GM12891 (cell line): Measurements from ENCODE around the gene FOXL1.

ENCODE experiments used
- DNase-seq: peaks from one replicate; pipeline ENCODE4 v3.0.0; 2011; ENCODE audit warnings: low spot score; ENCODE audit not compliant: insufficient read length
- FAIRE-seq: peaks from 2 replicates; lab custom pipeline; 2011; peaks lifted over from hg19 to GRCh38; lab: Jason Lieb, UNC
- PAX5 ChIP-seq: IDR thresholded peaks from 2 replicates; pipeline ENCODE4 v1.6.1; 2011; ENCODE audit warnings: low read length, moderate library complexity, mild to moderate bottlenecking; ENCODE audit not compliant: insufficient read depth, severe bottlenecking
- POLR2A ChIP-seq: IDR thresholded peaks from 2 replicates; pipeline ENCODE4 v1.6.1; 2011; ENCODE audit warnings: low read depth, low read length, control low read depth
- POLR2AphosphoS5 ChIP-seq: IDR thresholded peaks from 2 replicates; pipeline ENCODE4 v1.6.1; 2011; ENCODE audit warnings: low read depth, low read length, control low read depth
- POU2F2 ChIP-seq: IDR thresholded peaks from 2 replicates; pipeline ENCODE4 v1.6.1; 2011; ENCODE audit warnings: low read depth, mild to moderate bottlenecking, control low read depth, low read length, moderate library complexity
- SPI1 ChIP-seq: IDR thresholded peaks from 2 replicates; pipeline ENCODE4 v1.6.1; 2011; ENCODE audit warnings: low read depth, low read length, control low read depth
- TAF1 ChIP-seq: IDR thresholded peaks from 2 replicates; pipeline ENCODE4 v1.6.1; 2011; ENCODE audit warnings: low read depth, low read length, control low read depth

The FOXL1 gene

DNA sequence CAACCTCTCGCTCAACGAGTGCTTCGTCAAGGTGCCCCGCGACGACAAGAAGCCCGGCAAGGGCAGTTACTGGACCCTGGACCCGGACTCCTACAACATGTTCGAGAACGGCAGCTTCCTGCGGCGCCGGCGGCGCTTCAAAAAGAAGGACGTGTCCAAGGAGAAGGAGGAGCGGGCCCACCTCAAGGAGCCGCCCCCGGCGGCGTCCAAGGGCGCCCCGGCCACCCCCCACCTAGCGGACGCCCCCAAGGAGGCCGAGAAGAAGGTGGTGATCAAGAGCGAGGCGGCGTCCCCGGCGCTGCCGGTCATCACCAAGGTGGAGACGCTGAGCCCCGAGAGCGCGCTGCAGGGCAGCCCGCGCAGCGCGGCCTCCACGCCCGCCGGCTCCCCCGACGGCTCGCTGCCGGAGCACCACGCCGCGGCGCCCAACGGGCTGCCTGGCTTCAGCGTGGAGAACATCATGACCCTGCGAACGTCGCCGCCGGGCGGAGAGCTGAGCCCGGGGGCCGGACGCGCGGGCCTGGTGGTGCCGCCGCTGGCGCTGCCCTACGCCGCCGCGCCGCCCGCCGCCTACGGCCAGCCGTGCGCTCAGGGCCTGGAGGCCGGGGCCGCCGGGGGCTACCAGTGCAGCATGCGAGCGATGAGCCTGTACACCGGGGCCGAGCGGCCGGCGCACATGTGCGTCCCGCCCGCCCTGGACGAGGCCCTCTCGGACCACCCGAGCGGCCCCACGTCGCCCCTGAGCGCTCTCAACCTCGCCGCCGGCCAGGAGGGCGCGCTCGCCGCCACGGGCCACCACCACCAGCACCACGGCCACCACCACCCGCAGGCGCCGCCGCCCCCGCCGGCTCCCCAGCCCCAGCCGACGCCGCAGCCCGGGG is 10.4 kb upstream of the FOXL1 start:
- DNase-seq, result no peak
- no peak for TF ChIP-seq POLR2AphosphoS5
- TF ChIP-seq TAF1, result no peak
- no peak for TF ChIP-seq POLR2A
- TF ChIP-seq PAX5, result no peak
- no peak for TF ChIP-seq POU2F2
- TF ChIP-seq SPI1, result no peak
- no peak for FAIRE-seq

DNA sequence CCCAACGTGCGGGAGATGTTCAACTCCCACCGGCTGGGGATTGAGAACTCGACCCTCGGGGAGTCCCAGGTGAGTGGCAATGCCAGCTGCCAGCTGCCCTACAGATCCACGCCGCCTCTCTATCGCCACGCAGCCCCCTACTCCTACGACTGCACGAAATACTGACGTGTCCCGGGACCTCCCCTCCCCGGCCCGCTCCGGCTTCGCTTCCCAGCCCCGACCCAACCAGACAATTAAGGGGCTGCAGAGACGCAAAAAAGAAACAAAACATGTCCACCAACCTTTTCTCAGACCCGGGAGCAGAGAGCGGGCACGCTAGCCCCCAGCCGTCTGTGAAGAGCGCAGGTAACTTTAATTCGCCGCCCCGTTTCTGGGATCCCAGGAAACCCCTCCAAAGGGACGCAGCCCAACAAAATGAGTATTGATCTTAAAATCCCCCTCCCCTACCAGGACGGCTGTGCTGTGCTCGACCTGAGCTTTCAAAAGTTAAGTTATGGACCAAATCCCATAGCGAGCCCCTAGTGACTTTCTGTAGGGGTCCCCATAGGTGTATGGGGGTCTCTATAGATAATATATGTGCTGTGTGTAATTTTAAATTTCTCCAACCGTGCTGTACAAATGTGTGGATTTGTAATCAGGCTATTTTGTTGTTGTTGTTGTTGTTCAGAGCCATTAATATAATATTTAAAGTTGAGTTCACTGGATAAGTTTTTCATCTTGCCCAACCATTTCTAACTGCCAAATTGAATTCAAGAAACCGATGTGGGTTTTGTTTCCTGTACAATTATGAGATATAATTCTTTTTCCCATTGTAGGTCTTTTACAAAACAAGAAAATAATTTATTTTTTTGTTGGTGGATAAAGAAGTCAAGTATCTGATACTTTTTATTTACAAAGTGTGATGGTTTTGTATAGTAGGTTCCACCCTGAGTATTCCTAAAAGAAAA is 9.4 kb upstream of the FOXL1 start:
- TF ChIP-seq TAF1, result no peak
- no peak for TF ChIP-seq PAX5
- TF ChIP-seq POU2F2, result no peak
- TF ChIP-seq POLR2A, result no peak
- TF ChIP-seq SPI1, result no peak
- TF ChIP-seq POLR2AphosphoS5, result no peak
- FAIRE-seq (no peak), DNase-seq (no peak)

DNA sequence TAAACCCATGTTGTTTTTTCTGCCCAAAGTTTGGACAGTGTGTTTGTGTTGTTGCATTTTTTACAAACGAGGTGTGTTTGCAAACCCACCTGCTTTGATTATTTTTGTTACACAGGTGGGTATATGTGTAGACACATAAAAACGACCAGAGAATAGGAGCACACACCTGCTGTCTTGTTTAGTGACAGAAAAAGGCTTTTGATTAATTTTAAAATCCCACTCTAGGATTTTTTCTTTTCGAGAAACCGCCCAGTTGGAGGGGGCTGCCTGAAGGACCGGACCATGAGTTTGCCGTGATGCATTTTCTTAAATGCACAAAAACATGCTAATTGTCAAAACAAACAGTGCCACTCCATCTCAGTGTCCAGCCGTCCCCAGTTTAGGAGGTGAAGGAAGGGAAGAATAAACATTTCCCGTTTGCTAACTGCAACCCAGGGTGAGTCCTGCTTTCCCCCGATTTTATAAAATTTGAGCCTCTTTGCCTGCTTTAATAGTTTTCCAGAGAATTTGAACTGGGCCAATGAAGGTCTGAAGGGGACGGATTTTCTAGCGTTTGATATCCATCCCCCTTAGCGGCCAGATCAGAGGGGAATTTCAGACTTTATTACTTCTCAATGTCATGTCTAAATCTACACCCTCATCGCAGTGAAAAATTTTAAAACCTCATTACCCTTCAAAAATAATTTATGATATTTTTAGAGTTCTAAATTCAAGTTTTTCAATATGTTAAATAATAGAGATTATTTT is 8.5 kb upstream of the FOXL1 start:
- DNase-seq (no peak), FAIRE-seq (no peak)
- TF ChIP-seq POU2F2, result no peak
- TF ChIP-seq TAF1, result no peak
- no peak for TF ChIP-seq SPI1
- no peak for TF ChIP-seq POLR2A
- TF ChIP-seq POLR2AphosphoS5, result no peak
- no peak for TF ChIP-seq PAX5

DNA sequence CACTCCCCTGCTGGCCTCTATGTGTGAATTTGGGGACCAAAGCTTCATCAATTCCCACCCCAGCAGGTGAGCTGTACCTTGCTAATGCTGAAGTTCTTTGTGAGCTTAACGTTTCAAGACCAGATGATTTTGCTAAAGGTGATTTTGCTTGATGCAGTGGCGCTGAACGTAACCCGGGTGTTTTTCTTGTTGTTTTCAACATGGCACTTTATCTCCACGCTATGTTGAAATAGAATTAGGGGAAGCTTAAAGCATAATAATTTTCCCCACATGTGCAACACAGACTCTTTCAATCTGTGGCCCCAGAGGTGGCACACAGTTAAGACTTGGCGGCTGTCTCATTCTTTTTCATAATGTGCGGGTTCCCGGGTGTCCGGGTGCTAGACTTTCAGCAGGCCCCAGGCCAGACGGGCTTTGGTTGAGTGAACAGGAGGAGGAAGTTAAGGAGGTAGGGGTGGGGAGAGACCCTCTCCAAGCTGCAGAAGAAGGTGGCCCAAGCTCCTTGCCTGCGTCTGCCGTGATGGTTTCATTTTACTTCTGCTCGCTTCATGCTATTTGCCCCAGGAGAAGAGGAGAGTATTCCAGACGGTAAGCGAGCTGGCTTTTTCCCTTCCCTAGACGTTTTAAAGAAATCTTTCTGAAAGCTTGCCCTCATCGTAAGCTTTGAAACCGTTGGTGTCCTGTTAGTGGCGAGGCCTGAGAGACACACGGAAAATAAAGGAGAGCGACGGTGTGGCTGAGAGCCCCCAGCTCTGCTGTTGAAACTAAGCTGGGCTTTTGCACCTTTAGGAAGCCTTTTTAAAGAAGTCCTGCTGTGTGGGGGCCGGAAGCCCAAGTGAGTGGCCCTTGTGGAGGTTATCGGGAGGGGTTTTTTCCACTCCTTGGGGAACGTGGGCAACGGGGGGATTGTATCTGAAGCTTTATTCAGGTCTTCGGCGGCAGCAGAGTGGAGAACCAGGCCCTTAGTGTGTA is 7.5 kb upstream of the FOXL1 start:
- no peak for DNase-seq
- FAIRE-seq, result no peak
- TF ChIP-seq SPI1 (no peak), POLR2AphosphoS5 (no peak), POLR2A (no peak), TAF1 (no peak), POU2F2 (no peak), PAX5 (no peak)

DNA sequence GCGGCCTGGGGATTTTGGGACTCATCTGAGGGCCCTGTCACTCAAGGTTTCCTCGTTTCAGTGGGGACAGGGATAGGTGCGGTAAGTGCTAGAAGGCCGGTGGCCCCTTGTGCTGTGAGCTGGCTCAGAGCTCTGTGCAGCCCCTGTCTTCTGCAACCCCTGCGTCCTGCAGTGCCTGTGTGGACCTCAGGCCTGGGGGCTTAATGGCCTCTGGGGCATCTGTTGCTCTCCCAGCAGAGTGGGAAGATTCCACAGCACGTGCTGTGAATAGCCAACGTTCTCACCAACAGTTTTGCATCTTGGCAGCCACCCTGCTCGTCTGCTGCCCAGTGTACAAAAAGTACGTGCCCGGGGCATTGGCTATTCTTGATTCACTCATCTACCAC is 6.8 kb upstream of the FOXL1 start:
- FAIRE-seq, result no peak
- TF ChIP-seq SPI1 (no peak), POLR2AphosphoS5 (no peak), TAF1 (no peak), POU2F2 (no peak), PAX5 (no peak), POLR2A (no peak)
- DNase-seq, result no peak

DNA sequence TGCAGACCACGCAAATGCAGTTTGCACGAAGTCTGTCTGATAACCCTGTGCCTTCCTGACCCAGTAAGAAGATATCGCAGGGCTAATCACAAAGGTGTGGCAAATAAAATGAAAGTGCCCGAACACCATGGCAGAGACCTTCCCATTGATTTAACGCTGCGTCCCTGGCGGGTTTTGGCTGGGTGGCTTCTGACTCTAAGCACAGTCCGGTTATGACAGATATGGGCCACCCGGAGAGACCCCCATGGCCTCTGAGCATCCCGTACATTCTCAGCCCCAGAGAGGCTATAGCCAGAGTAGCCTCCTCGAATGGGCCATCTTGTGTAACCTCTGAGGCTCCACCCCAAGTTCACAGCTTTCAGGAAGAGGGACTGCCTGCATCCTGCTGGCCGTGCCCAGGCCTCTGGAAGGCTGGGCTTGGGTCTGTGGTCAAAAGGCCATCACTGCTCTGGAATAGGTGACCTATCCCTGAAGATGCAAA is 6.3 kb upstream of the FOXL1 start:
- TF ChIP-seq POLR2AphosphoS5 (no peak), TAF1 (no peak), PAX5 (no peak), POLR2A (no peak), SPI1 (no peak), POU2F2 (no peak)
- DNase-seq (no peak), FAIRE-seq (no peak)

DNA sequence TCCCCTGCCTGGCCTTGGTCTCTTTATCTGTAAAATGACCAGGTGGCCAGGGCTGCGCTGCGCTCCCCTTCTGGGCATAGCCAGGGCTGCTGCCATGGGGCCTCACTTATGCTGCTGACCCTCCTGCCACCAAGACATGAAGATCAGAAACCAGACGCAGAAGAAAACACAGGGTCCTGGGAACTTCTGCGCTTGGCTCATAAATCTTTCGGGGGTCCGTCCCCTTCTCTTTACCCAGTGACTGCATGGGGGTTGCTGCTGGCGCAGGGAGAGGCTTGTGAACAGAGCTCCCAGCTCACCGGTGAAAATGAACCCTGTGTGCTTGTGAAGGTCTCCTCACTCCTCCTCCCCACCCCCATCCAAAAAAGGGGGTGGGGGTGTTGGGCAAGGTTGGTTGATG is 5.7 kb upstream of the FOXL1 start:
- DNase-seq (no peak), FAIRE-seq (no peak)
- TF ChIP-seq PAX5 (no peak), SPI1 (no peak), TAF1 (no peak), POU2F2 (no peak), POLR2A (no peak), POLR2AphosphoS5 (no peak)

DNA sequence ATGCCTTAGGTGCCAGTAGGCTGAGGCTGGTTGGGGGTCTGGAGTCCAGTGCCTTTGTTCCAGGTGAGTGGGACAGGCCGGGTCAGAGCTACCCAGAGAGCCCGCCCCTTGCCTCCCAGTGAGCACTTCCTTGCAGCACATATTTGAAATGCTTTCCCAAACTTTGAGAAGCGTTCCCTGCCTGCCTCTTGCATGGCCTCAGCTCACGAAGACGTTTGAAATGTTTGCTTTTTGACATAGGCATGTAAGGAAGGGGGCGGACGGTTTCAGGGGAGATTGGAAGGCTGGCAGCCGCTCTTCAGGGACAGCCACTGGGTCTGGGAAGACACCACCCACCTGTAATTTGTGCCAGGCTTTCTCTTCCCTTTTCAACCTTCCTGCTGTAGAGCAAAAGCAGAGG is 5.1 kb upstream of the FOXL1 start:
- FAIRE-seq (no peak), DNase-seq (no peak)
- TF ChIP-seq POLR2A (no peak), SPI1 (no peak), POU2F2 (no peak), PAX5 (no peak), TAF1 (no peak), POLR2AphosphoS5 (no peak)
